ENCODE measurements around the gene HDHD3. TPM values are rescaled to one million over a fixed set of nuclear protein-coding genes. Genes with fewer than 3 reads are reported as not detected.
"Not testable (repeated sequence)": the region's sequence is repeated elsewhere in the genome, so short reads cannot be mapped to it uniquely, and the experiment has no call there.

HDHD3 gene
- total and polyA plus RNA-seq, 12 donors = 10.9 to 42.5 (median 18.7) TPM

GRCh38 chr9:113380869-113381378 is 4.1 kb upstream of the HDHD3 start:
- WGBS, 2 donors = 50 to 67% methylated on average over 1 of the region's 1 CpG
- ATAC-seq (no peak), DNase-seq (no peak)
- peaks cover 0 to 5% (median 0%) of the 10 kb centered on the region in 9 donors for H3K36me3 ChIP-seq
- H3K4me3 ChIP-seq = no peak overlapping the region
- no peaks in the 10 kb centered on the region for H3K9me3 ChIP-seq
- intact Hi-C loops (cut with DNase I) = no loop called here
- H3K4me1 ChIP-seq = peaks cover 0 to 7% (median 4%) of the 10 kb centered on the region in 9 donors
- no peak overlapping the region for H3K27ac ChIP-seq
- no peaks in the 10 kb centered on the region for H3K27me3 ChIP-seq
- TF ChIP-seq CTCF (IDR thresholded peaks at IDR 0.05) = no peak

- 82 to 93% methylated on average over 2 of the region's 2 CpGs for WGBS, 2 donors
- H3K4me1 ChIP-seq = peaks cover 0 to 17% (median 11%) of the 10 kb centered on the region in 9 donors
- not testable (repeated sequence) for H3K27me3 ChIP-seq, DNase-seq, H3K9me3 ChIP-seq, H3K4me3 ChIP-seq, H3K27ac ChIP-seq, ATAC-seq, H3K36me3 ChIP-seq
- intact Hi-C loops (cut with DNase I) = loop anchor here in 1 of 10 donors (5.0 kb wide), 1 partner anchor 38 kb away; the partner anchor contains the start of gene WDR31
Observed at GRCh38 chr9:113379829-113380210, 3.0 kb upstream of the HDHD3 start.

GRCh38 chr9:113379094-113379828 is 2.5 kb upstream of the HDHD3 start:
- not testable (repeated sequence) for ATAC-seq, DNase-seq, H3K27ac ChIP-seq, H3K27me3 ChIP-seq, H3K9me3 ChIP-seq, H3K4me3 ChIP-seq
- H3K4me1 ChIP-seq = peaks cover 0 to 17% (median 11%) of the 10 kb centered on the region in 9 donors
- WGBS, 2 donors = 55 to 58% methylated on average over 24 of the region's 24 CpGs
- intact Hi-C loops (cut with DNase I) = loop anchor here in 1 of 10 donors (5.0 kb wide), 1 partner anchor 37 kb away; the partner anchor contains the start of gene WDR31
- peaks cover 0 to 11% (median 5%) of the 10 kb centered on the region in 9 donors for H3K36me3 ChIP-seq

- intact Hi-C loops (cut with DNase I) = loop anchor here in 1 of 10 donors (5.0 kb wide), 1 partner anchor 33 kb away; the partner anchor contains the start of gene WDR31
- DNase-seq (no peak), ATAC-seq (no peak)
- Histone ChIP-seq H3K27ac (peak overlapping the region in 1 of 10 donors; percentile 5), H3K36me3 (peaks cover 0 to 27% (median 16%) of the 10 kb centered on the region in 9 donors), H3K9me3 (no peaks in the 10 kb centered on the region), H3K27me3 (no peaks in the 10 kb centered on the region), H3K4me1 (peaks cover 0 to 17% (median 11%) of the 10 kb centered on the region in 9 donors), H3K4me3 (peak overlapping the region in 7 of 10 donors; percentile 66 to 98 (median 86))
- 81 to 86% methylated on average over 6 of the region's 6 CpGs for WGBS, 2 donors
- no peak for TF ChIP-seq CTCF (IDR thresholded peaks at IDR 0.05)
Observed at GRCh38 chr9:113375057-113376023, 1.4 kb downstream of the HDHD3 start.

Data from heart right ventricle (tissue), 16 donors.